Sigmoid colon (tissue), 7 donors: Measurements from ENCODE around the gene CHN2. TPM values are rescaled to one million over a fixed set of nuclear protein-coding genes. Genes with fewer than 3 reads are reported as not detected.

Experiments
- DNase-seq: peaks from one replicate; pipeline ENCODE4 v3.0.0-alpha.2; 2019
- H3K27ac ChIP-seq, 4 donors: fragments of 200-600 bp; sonication (generic); one replicate each; pipeline ENCODE4 v1.5.1; 2016 to 2019; ENCODE audit warnings: mild to moderate bottlenecking in 1 of 4
- H3K27me3 ChIP-seq, 3 donors: fragments of 200-600 bp; sonication (generic); one replicate each; pipeline ENCODE4 v1.5.1; 2019; ENCODE audit warnings: mild to moderate bottlenecking in 1 of 3
- H3K36me3 ChIP-seq, 4 donors: fragments of 200-600 bp; sonication (generic); one replicate each; pipeline ENCODE4 v1.5.1; 2016 to 2019
- H3K4me1 ChIP-seq, 4 donors: fragments of 200-600 bp; sonication (generic); one replicate each; pipeline ENCODE4 v1.5.1; 2017 to 2019
- H3K4me3 ChIP-seq, 4 donors: fragments of 200-600 bp; sonication (generic); one replicate each; pipeline ENCODE4 v1.5.1; 2017 to 2019; ENCODE audit warnings: mild to moderate bottlenecking in 2 of 4, moderate library complexity in 1 of 4
- H3K9me3 ChIP-seq, 4 donors: fragments of 200-600 bp in 3 of 4; sonication (generic) in 3 of 4; one replicate each; pipeline versions ENCODE4 v1.5.1 to v1.6.1; 2013 to 2019
- CTCF ChIP-seq, 4 experiments: fragments of 450-650 bp in 3 of 4; fragments of 200-600 bp in 1 of 4; IDR thresholded peaks; one replicate each; pipeline ENCODE4 v1.5.1; 2016 to 2019; ENCODE audit warnings: antibody characterized with exemption in 4 of 4, mild to moderate bottlenecking in 3 of 4, moderate library complexity in 2 of 4
- EP300 ChIP-seq, 4 donors: sonication (generic); formaldehyde crosslinking; IDR thresholded peaks; one replicate each; pipeline ENCODE4 v1.6.1; 2017; ENCODE audit warnings: antibody characterized with exemption in 4 of 4
- POLR2A ChIP-seq, 2 donors: fragments of 450-650 bp; IDR thresholded peaks; one replicate each; pipeline ENCODE4 v1.6.1; 2016; ENCODE audit warnings: antibody characterized with exemption in 2 of 2, mild to moderate bottlenecking in 2 of 2, moderate library complexity in 2 of 2
- POLR2AphosphoS5 ChIP-seq, 4 donors: sonication (generic); formaldehyde crosslinking; IDR thresholded peaks; one replicate each; pipeline ENCODE4 v1.6.1; 2017; ENCODE audit warnings: antibody characterized with exemption in 4 of 4
- WGBS, 2 donors: extraction: QIAGEN DNeasy Blood & Tissue Kit; methylation state at CpG; one replicate each; pipeline ENCODE4 v1.1.7; 2013; 5-methylcytosine and 5-hydroxymethylcytosine counted together
- intact Hi-C: fragments of 100-400 bp; cut with DNase I; formaldehyde crosslinking; loops from one replicate; pipeline ENCODE4 v1.15.1; 2023
- polyA plus RNA-seq, 3 donors: library from polyadenylated mRNA; stranded (reverse); fragments of 200-250 nt; gene quantifications; one replicate each; pipeline ENCODE4 v1.2.3, GENCODE V29; 2013
- total RNA-seq, 4 donors: library from RNA; depleted of rRNA; stranded (reverse); fragments of >200 nt; gene quantifications; one replicate each; pipeline ENCODE4 v1.1.0, GENCODE V29; 2016
- donor health status: healthy with polysubstance abuse.
- donor health status: Bipolar disorder and iron deficiency.
- donor health status: healthy.

The CHN2 gene
- total and polyA plus RNA-seq, 7 donors, result 4.2 to 37.7 (median 15.8) TPM

GRCh38 chr7:29365423-29365822 lies 170.8 kb downstream of the CHN2 start:
- H3K9me3 ChIP-seq, result no peaks in the 10 kb centered on the region
- DNase-seq, result no peak
- no peaks in the 10 kb centered on the region for H3K27me3 ChIP-seq
- WGBS, 2 donors, result 95 to 100% methylated on average over 1 of the region's 1 CpG
- no peak overlapping the region for H3K4me3 ChIP-seq
- no peak overlapping the region for H3K27ac ChIP-seq
- TF ChIP-seq POLR2A (IDR thresholded peaks at IDR 0.05) (no peak), POLR2AphosphoS5 (IDR thresholded peaks at IDR 0.05) (no peak), CTCF (IDR thresholded peaks at IDR 0.05) (no peak), EP300 (IDR thresholded peaks at IDR 0.05) (no peak)
- H3K36me3 ChIP-seq, result no peaks in the 10 kb centered on the region
- intact Hi-C loops, result no loop called here
- no peaks in the 10 kb centered on the region for H3K4me1 ChIP-seq

GRCh38 chr7:29367784-29368183 lies 173.2 kb downstream of the CHN2 start:
- no peaks in the 10 kb centered on the region for H3K36me3 ChIP-seq
- TF ChIP-seq POLR2AphosphoS5 (IDR thresholded peaks at IDR 0.05), result no peak
- DNase-seq, result no peak
- 85 to 86% methylated on average over 3 of the region's 3 CpGs for WGBS, 2 donors
- H3K9me3 ChIP-seq, result no peaks in the 10 kb centered on the region
- H3K4me1 ChIP-seq, result no peaks in the 10 kb centered on the region
- intact Hi-C loops, result no loop called here
- H3K4me3 ChIP-seq, result no peak overlapping the region
- H3K27me3 ChIP-seq, result no peaks in the 10 kb centered on the region
- no peak overlapping the region for H3K27ac ChIP-seq

- TF ChIP-seq CTCF (IDR thresholded peaks at IDR 0.05), result no peak
- TF ChIP-seq POLR2A (IDR thresholded peaks at IDR 0.05), result no peak
- no peak for TF ChIP-seq POLR2AphosphoS5 (IDR thresholded peaks at IDR 0.05)
- no peak for TF ChIP-seq EP300 (IDR thresholded peaks at IDR 0.05)
- Histone ChIP-seq H3K9me3 (no peaks in the 10 kb centered on the region), H3K36me3 (no peaks in the 10 kb centered on the region), H3K27ac (no peak overlapping the region), H3K4me1 (no peaks in the 10 kb centered on the region), H3K27me3 (no peaks in the 10 kb centered on the region), H3K4me3 (no peak overlapping the region)
- WGBS, 2 donors, result 71 to 82% methylated on average over 8 of the region's 8 CpGs
- no peak for DNase-seq
- intact Hi-C loops, result no loop called here
Measured at GRCh38 chr7:29369909-29370488, 175.4 kb downstream of the CHN2 start.

GRCh38 chr7:29370531-29371314 lies 176.1 kb downstream of the CHN2 start:
- DNase-seq, result no peak
- TF ChIP-seq CTCF (IDR thresholded peaks at IDR 0.05) (no peak), POLR2AphosphoS5 (IDR thresholded peaks at IDR 0.05) (no peak), POLR2A (IDR thresholded peaks at IDR 0.05) (no peak), EP300 (IDR thresholded peaks at IDR 0.05) (no peak)
- no peak overlapping the region for H3K4me3 ChIP-seq
- no peaks in the 10 kb centered on the region for H3K4me1 ChIP-seq
- no peaks in the 10 kb centered on the region for H3K27me3 ChIP-seq
- no peak overlapping the region for H3K27ac ChIP-seq
- no peaks in the 10 kb centered on the region for H3K36me3 ChIP-seq
- no peaks in the 10 kb centered on the region for H3K9me3 ChIP-seq
- intact Hi-C loops, result no loop called here
- 34 to 73% methylated on average over 6 of the region's 6 CpGs for WGBS, 2 donors

- TF ChIP-seq POLR2A (IDR thresholded peaks at IDR 0.05) (no peak), EP300 (IDR thresholded peaks at IDR 0.05) (no peak), POLR2AphosphoS5 (IDR thresholded peaks at IDR 0.05) (no peak), CTCF (IDR thresholded peaks at IDR 0.05) (no peak)
- Histone ChIP-seq H3K27ac (no peak overlapping the region), H3K9me3 (no peaks in the 10 kb centered on the region), H3K4me1 (no peaks in the 10 kb centered on the region), H3K36me3 (no peaks in the 10 kb centered on the region), H3K4me3 (no peak overlapping the region), H3K27me3 (no peaks in the 10 kb centered on the region)
- 95 to 98% methylated on average over 3 of the region's 3 CpGs for WGBS, 2 donors
- intact Hi-C loops, result no loop called here
- DNase-seq, result no peak
Measured at GRCh38 chr7:29371472-29371871, 176.9 kb downstream of the CHN2 start.
